Measurements from ENCODE around the gene RBM20.

- TF ChIP-seq POLR2A (IDR thresholded peaks at IDR 0.05) (no peak), CTCF (IDR thresholded peaks at IDR 0.05) (no peak)
Measured at GRCh38 chr10:110842326-110842904, 198.3 kb downstream of the RBM20 start.

Data from uterus (tissue), 2 donors.